ENCODE results near the gene KLHL29. TPM values are rescaled to one million over a fixed set of nuclear protein-coding genes. Genes with fewer than 3 reads are reported as not detected.

The KLHL29 gene
- total RNA-seq, 1 donor from 2014 or later: 2.3 TPM

DNA sequence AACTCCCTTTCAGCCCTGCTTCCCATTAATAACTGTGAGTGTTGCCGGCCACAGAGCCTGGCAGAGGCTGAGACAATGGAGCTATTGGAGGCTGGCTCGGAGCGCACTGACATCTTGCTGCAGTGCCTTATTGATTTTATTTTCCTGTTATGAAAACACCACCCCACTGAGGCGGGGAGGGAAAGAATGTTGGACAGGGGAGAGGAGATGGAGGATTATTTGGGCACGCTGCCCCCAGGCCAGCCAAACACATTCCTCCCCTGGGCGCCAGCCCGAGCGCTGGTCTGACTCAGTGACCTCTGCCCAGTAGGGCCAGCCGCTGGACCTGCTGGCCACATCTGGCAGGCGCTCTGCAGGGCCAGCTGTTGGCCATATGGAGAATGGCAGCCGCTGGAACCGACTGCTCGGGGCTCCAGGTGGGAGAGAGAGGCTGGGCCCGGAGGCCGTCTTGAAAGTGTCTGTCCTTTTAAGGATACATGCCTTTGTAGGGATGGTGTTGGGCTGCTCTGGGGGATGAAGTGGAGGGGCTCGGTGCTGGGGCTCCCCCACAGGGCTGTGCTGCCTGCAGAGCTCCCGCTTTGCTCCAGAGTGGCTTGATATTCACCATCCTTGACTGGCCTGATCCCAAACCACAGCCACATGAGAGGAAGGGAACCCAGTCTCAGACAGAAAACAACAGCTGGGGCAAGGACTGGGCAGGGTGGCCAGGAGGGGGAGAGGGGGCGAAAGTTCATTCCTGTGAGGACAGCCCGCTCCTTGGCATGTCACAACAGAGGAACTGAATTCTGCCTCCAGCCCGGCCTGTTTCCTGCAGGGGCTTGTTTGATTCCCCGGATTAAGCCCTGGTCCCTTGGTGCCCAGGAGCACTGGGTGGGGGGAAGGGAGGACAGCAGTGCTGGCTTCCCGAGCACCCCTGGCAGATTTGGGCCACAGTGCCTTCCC is 179.0 kb downstream of the KLHL29 start:
- no peak for DNase-seq (ENCODE audit: low spot score)
- ATAC-seq: peak; percentile 15

DNA sequence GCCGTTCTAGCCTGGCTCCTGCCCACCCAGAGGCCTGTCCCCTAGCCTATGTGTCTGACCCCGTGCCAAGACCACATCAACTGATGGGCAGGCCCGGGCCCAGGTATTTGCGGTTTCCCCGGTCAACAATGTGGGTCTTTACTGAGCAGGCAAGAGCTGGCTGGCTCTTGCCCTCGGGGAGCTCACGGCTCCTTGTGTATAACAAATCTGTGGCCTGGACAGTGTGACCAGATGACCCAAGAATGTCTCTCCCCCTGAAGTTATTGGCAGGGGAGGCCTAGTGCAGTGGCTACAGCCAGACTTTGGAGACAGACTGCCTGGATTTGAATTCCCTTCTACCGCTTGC is 179.6 kb downstream of the KLHL29 start:
- ATAC-seq: no peak
- no peak for DNase-seq (ENCODE audit: low spot score)

DNA sequence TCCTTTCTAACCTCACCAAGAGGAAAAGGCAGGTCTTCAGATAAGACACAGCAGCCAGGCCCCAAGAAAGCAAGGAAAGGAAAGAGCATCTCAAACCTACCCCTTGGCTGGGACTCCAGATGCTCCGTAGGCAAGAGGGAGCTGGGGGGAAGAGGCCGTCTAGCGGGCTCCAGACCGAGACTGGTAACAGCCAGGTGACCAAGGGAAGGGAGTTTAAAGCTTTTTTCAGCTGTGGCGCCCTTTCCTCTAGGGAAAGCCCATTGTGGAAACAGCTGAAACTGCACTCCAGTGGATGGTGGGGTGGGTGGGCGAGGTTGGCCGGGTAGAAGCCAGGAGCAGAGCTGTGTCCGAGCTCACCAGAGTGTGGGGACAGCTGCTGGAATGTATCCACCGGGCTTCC is 180.4 kb downstream of the KLHL29 start:
- DNase-seq (ENCODE audit: low spot score) (no peak), ATAC-seq (no peak)

DNA sequence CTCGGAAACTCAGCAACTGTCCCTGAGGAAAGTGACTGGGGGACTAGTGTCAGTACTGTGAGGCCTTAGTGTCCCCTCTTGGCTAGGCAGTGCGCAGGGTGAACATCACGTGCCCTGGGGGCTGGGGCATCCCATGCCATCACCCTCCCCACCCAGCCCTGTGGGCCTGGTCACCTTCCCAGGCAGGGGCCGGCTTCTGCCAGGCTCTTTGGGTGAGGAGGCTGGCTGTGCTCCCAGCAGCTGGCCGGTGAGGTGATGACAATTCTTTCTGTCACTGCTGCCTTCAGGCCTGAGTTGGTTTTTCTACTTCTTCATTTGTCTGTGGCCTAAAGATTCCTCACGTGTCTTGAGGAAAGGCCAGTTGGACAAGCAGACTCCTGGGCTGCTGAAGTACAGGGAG is 180.8 kb downstream of the KLHL29 start:
- no peak for DNase-seq (ENCODE audit: low spot score)

DNA sequence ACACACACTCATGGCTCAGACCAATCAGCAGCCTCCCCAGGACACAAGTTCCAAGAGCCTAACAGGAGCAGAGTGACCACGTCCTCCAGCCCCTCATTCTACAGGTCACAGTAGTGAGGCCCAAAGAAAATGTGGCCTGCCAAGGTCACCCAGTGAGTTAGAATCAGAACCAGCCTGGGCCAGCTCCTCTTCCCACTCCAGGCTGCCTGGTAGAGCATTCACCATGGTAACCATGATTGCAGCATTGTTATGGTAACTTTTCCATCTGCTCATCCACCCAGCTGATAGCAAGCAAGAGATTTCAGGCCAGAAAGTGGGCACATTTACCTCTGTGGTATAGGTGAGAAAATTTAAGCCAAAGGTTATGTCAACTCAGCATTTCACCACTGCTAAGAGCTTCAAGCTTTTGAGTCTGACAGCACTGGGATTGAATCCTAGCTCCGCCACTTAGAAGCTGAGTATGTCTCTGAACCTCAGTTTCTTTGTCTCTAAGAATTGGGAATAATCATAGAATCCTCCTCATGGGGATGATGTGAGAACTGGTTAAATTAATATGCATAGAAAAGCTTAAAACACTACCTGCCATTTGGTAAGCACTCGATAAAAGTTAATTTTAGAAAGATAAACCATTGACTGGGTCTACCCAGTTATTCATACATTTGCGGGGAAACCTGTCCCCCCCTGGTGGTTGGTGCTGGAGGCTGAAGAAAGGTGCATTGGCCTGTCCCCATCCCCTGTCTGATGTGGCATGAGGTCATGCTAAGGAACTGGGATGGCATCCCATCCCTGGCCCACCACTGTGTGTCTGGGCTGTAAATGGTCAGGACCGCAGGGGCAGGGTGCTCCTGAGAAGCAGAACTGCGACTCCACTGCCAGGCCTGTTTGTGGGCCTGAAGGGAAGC is 181.5 kb downstream of the KLHL29 start:
- ATAC-seq: no peak
- no peak for DNase-seq (ENCODE audit: low spot score)

More for the DNA sequence above, 180.8 kb downstream of the KLHL29 start:
- ATAC-seq: no peak

DNA sequence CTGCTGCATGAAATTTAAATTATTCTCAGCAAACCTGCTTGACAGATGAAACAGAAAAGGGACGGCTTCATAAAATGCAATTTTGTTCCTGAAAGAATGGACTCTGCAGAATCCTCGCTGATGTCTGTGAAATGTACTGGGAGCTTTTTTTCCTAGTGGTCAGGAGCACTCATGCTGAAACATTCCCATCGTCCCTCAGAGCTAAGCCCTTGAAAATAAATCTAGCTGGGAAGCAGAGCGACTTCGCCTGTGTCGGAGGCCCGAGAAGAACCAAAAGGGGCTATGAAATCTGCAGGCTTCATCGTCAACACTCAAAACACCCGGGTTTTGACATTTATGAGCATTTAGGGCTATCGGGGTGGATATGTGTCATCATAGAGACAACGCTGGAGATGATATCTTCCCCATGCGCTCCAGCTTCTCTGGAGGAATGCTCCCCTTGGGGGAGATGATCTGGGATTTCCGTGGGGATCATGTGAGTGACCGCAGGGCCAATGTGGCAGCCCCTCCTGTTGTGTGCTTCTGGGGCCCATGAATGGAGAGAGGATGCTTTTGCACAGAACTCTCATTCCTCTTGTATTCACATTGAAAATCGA is 182.3 kb downstream of the KLHL29 start:
- no peak for ATAC-seq
- no peak for DNase-seq (ENCODE audit: low spot score)

DNA sequence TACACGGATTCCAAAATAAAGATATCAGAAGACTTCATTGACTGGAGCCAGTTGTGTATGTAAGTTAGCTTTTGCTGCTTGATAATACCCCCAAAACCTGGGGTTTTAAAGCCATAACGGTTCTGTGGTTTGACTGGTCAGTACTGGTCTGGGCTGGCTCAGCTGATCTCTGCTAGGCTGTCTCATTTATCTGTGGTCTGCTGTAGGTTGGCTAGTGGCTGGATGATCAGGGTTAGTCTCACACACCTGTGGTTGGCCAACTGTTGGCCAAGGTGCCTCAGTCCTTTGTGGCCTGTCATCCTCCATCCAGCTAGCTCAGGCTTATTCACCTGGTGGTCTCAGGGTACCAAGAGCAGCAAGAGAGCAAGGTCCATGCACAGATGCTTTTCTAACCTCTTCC is 183.2 kb downstream of the KLHL29 start:
- no peak for ATAC-seq
- DNase-seq (ENCODE audit: low spot score): no peak

DNA sequence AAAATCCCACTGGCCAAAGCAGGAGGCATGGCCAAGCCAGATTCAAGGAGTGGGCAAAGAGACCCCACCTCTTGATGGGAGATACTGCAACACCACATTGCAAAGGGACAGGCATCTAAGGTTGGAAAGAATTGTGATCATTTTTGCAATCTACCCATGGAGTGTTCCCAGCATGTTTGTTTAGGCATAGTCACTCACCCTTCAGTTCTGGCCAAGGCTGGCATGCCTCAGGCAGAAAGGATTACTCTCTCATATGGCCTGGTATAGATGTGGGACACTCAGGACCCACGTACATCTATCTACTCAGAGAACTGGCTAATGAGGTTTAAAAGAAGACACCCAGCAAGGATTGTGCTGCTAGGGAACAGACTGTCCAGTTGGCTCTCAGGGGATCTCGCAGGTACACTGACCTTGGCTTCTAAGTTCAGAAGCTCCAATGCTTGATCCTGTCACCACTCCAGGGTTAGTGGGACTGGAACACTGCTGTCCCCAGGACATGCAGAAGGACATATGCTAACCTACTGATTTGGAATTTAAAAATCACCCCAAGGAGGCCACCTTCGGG is 183.7 kb downstream of the KLHL29 start:
- peak; percentile 87 for ATAC-seq

DNA sequence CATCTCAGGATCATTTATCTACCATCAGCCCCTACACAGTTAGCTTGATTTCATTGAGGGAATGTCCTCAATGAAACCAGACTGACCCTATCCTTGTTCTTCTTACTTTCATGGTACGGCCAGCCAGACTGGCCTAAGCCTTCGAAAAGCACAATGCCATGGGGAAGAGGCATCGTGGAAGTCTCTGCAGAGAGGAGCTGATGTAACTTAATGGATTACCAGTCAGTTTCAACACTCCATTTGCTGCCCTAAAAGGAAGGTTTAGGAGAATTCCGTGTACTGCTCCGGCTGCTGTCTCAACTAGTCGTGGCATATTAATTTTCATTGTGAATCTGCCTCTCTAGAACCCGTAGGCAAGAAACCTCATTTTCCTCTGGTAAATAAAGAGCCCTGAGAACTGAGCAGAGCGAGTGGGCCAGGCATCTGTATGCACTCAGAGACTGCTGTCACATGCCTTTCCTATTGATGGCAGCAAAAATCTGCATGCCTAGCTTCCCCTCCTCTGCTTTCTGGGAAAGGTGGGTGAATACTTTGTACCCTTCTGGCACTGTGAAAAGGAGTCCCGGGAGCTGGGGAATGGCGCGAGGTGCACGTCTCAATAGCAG is 184.9 kb downstream of the KLHL29 start:
- DNase-seq (ENCODE audit: low spot score) (no peak), ATAC-seq (no peak)

More for the DNA sequence above, 183.7 kb downstream of the KLHL29 start:
- no peak for DNase-seq (ENCODE audit: low spot score)

DNA sequence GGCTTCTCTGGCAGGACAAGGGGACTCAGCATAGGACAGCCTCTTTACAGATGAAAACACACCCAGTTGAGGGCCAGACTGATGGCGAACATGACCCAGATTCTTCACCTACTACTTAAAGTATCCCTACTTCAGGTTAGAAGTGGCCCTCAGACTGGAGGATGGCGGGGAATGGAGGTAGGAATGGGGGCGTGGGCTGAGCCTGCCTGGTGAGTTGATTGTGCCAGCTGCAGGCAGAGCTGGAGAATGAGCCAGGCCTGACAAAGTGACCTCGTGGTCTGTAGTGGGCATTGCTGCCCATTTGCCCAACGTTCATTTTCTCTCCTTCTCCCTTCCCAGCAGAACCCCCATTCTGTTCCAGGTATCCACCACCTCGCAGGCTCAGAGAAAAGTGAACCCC is 186.1 kb downstream of the KLHL29 start:
- DNase-seq (ENCODE audit: low spot score) (no peak), ATAC-seq (no peak)

DNA sequence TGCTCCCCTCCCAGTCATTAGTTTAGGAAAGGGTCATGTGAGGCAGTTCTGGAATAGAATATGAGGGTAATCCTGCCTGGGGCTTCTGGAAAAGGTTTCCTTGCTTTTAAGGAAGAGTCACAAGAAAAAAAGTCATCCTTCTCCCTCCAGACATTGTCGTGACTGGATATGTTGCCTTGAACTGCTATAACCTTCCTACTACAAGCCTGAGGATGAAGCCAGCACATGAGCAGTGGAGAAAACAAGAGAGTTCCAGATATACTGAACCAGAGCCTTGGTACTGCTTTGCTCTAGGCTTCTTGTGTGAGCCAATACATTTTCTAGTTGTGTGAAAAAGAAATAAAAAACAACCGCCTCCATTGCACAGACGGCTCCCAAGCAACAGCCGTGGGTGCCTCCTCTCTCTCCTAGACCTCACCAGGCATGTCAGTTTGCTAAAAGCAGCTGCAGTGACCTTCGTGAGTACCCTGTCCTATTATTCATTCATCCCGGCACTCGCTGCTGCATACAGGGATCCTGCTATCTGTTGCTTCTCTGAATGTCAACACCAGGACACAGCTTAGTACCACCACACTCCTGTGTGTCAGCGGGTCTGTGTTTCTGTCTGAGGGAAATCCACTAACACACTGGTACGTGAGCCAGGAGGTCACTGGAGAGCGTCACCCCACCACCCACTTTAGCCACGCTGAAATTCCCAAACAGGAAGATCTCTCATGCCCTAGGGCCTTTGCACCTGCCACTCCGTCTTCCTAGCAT is 186.7 kb downstream of the KLHL29 start:
- DNase-seq (ENCODE audit: low spot score) (no peak), ATAC-seq (no peak)

DNA sequence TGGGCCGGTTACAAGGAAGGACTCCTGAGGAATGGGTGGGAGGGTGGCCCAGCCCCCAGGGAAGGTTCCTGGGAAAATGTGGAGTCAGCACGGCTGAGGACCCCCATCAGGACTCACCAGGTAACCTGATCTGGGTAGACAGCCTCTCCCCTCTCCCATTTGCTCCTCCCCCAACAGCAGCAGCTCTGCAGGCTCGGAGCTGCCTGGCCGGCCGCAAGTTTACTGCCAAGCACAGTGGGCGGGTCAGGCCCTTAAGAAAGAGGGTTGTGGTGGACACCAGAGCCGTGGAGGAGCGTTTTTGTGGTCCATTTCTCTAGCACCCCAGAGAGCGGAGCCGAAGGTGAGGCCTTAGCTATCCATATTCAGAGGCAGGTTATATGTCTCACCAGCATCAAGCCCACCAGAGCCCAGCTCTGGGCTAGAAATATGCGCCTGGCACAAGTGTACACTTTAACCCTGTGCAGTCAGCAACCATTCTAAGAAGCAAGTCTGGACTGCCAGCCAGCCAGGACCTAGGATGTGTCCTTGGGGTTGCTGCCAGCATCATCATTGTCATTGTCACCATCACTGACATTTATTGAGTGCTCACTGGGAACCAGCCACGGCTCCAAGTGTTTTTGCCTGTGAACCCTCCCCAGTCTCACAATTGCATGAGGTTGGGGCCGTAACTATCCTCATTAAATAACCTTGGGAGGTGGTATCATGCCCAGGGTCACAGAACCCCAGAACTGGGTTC is 190.1 kb downstream of the KLHL29 start:
- ATAC-seq (no peak), DNase-seq (ENCODE audit: low spot score) (no peak)

DNA sequence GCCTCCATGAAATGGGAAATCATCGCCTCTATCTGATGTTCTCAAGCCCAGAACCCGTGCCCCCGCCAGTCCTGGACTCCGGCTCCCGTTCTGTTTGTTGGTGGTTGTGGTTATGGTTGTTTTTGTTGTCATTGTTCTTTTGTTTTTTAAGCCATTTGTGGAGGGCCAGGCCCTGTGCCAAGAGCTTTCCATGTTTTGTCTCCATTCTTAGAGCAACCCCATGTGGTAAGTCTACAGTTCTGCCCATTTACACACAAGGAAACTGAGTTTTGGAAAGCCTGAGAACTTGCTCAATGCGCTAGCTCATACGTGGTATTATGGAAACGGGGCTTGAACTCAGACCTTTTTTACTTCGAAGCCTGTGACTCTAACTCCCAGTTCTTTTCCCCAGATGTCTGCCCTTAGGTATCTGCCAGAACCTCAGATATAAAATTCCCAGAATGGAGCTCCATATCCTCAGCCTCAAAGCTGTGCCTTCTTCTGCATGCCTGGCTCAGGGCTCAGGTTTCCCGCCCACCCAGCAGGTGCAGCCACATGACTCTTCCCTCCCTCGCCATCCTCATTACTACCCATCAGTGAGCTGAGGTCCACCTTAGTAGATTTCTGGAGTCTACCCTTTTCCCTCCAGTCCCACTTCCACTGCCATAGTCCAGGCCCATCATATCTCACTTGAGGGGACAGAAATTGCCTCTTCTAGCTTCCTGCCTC is 194.1 kb downstream of the KLHL29 start:
- ATAC-seq: no peak
- DNase-seq (ENCODE audit: low spot score): no peak

DNA sequence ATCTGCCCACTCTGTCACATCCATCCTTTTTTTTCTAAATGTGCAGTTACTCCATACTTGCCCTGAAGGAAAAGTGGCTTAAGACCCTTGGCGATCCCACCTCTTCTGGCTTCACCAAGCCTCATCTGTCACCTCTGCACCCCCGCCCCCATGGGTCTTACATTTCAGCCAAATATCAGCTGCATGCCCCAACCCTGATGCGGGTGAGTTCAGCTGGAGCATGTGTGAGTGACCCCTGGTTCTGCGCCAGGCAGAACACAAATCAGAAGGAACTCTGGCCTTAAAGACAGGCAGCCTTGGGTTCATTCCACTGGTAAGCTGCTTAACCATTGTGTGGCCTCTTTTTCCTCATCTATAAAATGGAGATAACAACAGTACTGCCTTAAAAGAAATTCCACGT is 194.7 kb downstream of the KLHL29 start:
- DNase-seq (ENCODE audit: low spot score): no peak

DNA sequence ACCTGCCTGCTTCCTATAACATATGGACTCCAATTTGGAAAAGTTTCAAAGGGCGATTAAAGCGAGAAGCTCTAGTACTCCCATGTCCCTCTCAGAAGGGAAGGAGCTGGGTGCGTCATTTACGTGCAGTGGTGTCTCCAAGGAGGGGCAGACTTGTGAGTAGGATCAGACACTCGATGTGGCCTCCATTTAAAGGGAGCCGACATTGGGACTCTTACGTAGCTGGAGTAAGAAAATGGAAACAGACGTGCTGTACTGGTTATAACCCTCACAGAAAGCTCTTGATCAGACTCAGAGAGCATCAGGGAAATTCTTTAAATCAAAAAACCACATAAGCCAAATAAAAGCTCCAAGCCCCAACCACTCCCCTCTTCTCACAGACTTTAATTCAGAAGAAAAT is 198.5 kb downstream of the KLHL29 start:
- DNase-seq (ENCODE audit: low spot score): no peak
- no peak for ATAC-seq

More for the DNA sequence above, 194.7 kb downstream of the KLHL29 start:
- peak; percentile 26 for ATAC-seq

DNA sequence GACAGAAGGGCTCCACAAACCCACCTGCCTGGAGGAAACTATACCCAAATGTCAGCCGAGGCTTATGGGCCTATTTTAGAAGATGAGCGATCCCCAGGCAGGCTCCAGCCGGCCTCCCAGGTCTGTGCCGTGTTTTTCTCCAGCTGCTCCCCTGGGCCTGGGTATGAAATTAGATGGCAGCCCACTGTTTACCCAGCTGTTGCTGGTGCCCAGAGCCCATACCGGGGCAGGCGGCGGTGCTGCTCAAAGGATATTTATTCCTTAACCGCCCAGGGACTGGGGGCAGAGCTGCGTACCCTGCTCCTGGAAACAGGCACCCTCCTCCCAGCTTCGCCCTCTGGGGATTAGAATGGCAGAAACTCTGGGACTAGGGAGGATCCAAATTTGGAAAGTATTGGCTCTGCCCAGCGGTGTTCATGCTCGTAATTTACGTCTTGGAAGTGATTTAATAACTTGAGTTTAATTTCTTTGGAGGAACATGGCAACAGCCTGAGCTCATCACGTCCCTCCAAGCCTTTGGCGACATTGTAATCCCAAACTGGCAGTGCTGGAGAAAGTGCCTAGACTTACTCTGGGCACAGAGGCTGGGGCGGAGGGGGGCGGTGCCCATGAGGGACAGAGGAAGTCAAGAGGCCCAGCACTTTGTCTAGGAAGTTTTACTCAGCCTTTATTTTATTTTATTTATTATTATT is 199.2 kb downstream of the KLHL29 start:
- no peak for DNase-seq (ENCODE audit: low spot score)
- ATAC-seq: no peak

DNA sequence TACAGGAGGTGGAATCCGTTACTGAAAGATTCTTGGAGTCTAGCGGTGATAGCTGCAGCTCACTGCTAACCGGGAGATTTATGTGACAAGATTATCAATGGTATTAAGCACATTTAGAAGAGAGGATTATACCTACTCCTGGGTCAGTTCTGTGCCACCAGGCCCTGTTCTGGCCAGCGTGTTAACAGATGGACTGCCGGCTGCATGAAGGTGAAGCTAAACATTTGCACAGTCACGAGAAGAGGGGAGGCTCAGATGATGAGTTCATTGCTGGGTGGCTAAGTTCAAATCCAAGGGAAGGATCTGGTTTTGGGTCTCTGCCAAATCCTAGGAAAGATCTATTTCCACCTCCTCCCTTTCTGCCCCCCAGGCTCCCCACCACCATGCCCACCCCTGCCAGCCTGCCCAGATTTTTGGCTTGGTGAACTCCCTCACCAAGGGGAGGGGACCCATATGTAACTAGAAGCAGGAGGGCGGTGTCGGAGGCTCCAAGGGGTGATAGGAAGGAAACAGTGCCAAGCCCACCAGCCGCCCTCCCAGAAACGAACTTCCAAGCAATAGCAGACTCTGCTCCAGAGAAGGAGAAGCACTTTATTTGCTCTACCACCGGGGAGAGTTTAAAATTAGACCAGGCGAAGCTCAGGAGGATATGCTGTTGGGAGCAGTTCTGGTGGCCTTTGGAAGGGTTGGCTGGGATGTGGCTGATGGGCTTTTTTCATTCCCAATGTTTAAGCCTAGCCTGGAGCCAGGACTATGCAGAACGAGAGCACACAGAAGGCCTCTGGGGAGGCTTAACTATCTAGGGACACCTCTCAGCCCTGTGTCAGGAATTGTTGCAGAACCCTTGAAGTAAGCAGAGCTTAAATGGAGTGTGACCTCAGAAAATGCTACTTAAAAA is 200.5 kb downstream of the KLHL29 start:
- no peak for ATAC-seq
- no peak for DNase-seq (ENCODE audit: low spot score)
